ENCODE measurements around the gene SART3. TPM values are rescaled to one million over a fixed set of nuclear protein-coding genes. Genes with fewer than 3 reads are reported as not detected.

The SART3 gene
- total RNA-seq, 4 donors from 2014 or later = 37.0 to 68.7 (median 48.2) TPM

- H3K36me3 ChIP-seq = no peaks in the 10 kb centered on the region
- no peak for DNase-seq
- 79 to 87% methylated on average over 2 to 4 of the region's 4 CpGs for WGBS, 2 donors
- no peak overlapping the region for H3K27ac ChIP-seq
- peaks cover 4 to 14% (median 5%) of the 10 kb centered on the region in 3 donors for H3K4me1 ChIP-seq
- no peak for TF ChIP-seq CTCF (IDR thresholded peaks at IDR 0.05)
- TF ChIP-seq POLR2A (IDR thresholded peaks at IDR 0.05) = no peak
- intact Hi-C loops (cut with DNase I) = no loop called here
- no peak overlapping the region for H3K4me3 ChIP-seq
- no peaks in the 10 kb centered on the region for H3K9me3 ChIP-seq
- peaks cover 0 to 10% (median 0%) of the 10 kb centered on the region in 4 donors for H3K27me3 ChIP-seq
These were observed 26.9 kb upstream of the SART3 start for GRCh38 chr12:108587826-108588225.

- TF ChIP-seq POLR2A (IDR thresholded peaks at IDR 0.05) = no peak
- no peak for TF ChIP-seq CTCF (IDR thresholded peaks at IDR 0.05)
- no peak overlapping the region for H3K4me3 ChIP-seq
- intact Hi-C loops (cut with DNase I) = no loop called here
- H3K9me3 ChIP-seq = no peaks in the 10 kb centered on the region
- WGBS, 2 donors = 87 to 90% methylated on average over 10 to 11 of the region's 11 CpGs
- H3K4me1 ChIP-seq = peaks cover 4 to 17% (median 5%) of the 10 kb centered on the region in 3 donors
- no peak for DNase-seq
- no peak overlapping the region for H3K27ac ChIP-seq
- peaks cover 0 to 10% (median 0%) of the 10 kb centered on the region in 4 donors for H3K27me3 ChIP-seq
- no peaks in the 10 kb centered on the region for H3K36me3 ChIP-seq
These were observed 25.3 kb upstream of the SART3 start for GRCh38 chr12:108586306-108586705.

GRCh38 chr12:108585864-108586263, 24.9 kb upstream of the SART3 start:
- H3K4me1 ChIP-seq = peaks cover 4 to 21% (median 5%) of the 10 kb centered on the region in 3 donors
- intact Hi-C loops (cut with DNase I) = no loop called here
- no peak for DNase-seq
- 52 to 54% methylated on average over 3 to 4 of the region's 4 CpGs for WGBS, 2 donors
- no peaks in the 10 kb centered on the region for H3K36me3 ChIP-seq
- no peak for TF ChIP-seq POLR2A (IDR thresholded peaks at IDR 0.05)
- no peak for TF ChIP-seq CTCF (IDR thresholded peaks at IDR 0.05)
- no peak overlapping the region for H3K27ac ChIP-seq
- H3K27me3 ChIP-seq = peaks cover 0 to 10% (median 0%) of the 10 kb centered on the region in 4 donors
- no peaks in the 10 kb centered on the region for H3K9me3 ChIP-seq
- no peak overlapping the region for H3K4me3 ChIP-seq

- Histone ChIP-seq H3K27me3 (peaks cover 0 to 6% (median 0%) of the 10 kb centered on the region in 4 donors), H3K4me1 (peaks cover 4 to 20% (median 5%) of the 10 kb centered on the region in 3 donors), H3K27ac (no peak overlapping the region), H3K4me3 (no peak overlapping the region), H3K36me3 (no peaks in the 10 kb centered on the region), H3K9me3 (no peaks in the 10 kb centered on the region)
- 70 to 94% methylated on average over 3 of the region's 3 CpGs for WGBS, 2 donors
- no peak for DNase-seq
- TF ChIP-seq POLR2A (IDR thresholded peaks at IDR 0.05) (no peak), CTCF (IDR thresholded peaks at IDR 0.05) (no peak)
- intact Hi-C loops (cut with DNase I) = no loop called here
These were observed 23.6 kb upstream of the SART3 start for GRCh38 chr12:108584456-108585065.

GRCh38 chr12:108583991-108584390, 23.0 kb upstream of the SART3 start:
- 60 to 73% methylated on average over 2 to 5 of the region's 7 CpGs for WGBS, 2 donors
- Histone ChIP-seq H3K27ac (peak overlapping the region in 1 of 4 donors; percentile 29), H3K36me3 (no peaks in the 10 kb centered on the region), H3K4me1 (peaks cover under 1 to 14% (median under 1%) of the 10 kb centered on the region in 3 donors), H3K27me3 (peaks cover 0 to under 1% (median 0%) of the 10 kb centered on the region in 4 donors), H3K9me3 (no peaks in the 10 kb centered on the region), H3K4me3 (no peak overlapping the region)
- TF ChIP-seq CTCF (IDR thresholded peaks at IDR 0.05) (no peak), POLR2A (IDR thresholded peaks at IDR 0.05) (no peak)
- no peak for DNase-seq
- intact Hi-C loops (cut with DNase I) = no loop called here

Data from esophagus squamous epithelium (tissue), 5 donors.